SK-N-SH treated with all-trans-retinoic acid at 6 μM for 48 hours (cell line): ENCODE data around the gene SDC4.

Experiments
- ATAC-seq: fragments of 200-7000 bp; cut with Tn5 transposase; 3 replicates; pipeline ENCODE4 v1.9.1; 2020; ENCODE audit warnings: mild to moderate bottlenecking, moderate library complexity
- ARNTL ChIP-seq: fragments of 450-650 bp; formaldehyde crosslinking; IDR thresholded peaks from 2 replicates; pipeline ENCODE4 v1.5.0; 2020; ENCODE audit warnings: low read depth, mild to moderate bottlenecking, moderate library complexity, borderline replicate concordance
- BACH2 ChIP-seq: fragments of 250-450 bp; sonication (Bioruptor Pico); IDR thresholded peaks from 2 replicates; pipeline ENCODE4 v1.9.0; 2021; ENCODE audit warnings: mild to moderate bottlenecking, borderline replicate concordance
- CSDC2 ChIP-seq: fragments of 250-450 bp; sonication (Bioruptor Pico); IDR thresholded peaks from 2 replicates; pipeline ENCODE4 v1.5.0; 2020; ENCODE audit warnings: mild to moderate bottlenecking, moderate library complexity
- ESRRG ChIP-seq: fragments of 250-450 bp; sonication (Bioruptor Pico); IDR thresholded peaks from 2 replicates; pipeline ENCODE4 v1.6.1; 2021; ENCODE audit warnings: mild to moderate bottlenecking
- GLIS3 ChIP-seq: fragments of 250-450 bp; sonication (Bioruptor Pico); IDR thresholded peaks from 2 replicates; pipeline ENCODE4 v1.5.0; 2020; ENCODE audit warnings: mild to moderate bottlenecking, moderate library complexity
- ISL1 ChIP-seq: fragments of 250-450 bp; sonication (Bioruptor Pico); IDR thresholded peaks from 2 replicates; pipeline ENCODE4 v2.1.2; 2022; ENCODE audit warnings: mild to moderate bottlenecking, moderate library complexity
- OSR1 ChIP-seq: fragments of 250-450 bp; sonication (Bioruptor Pico); IDR thresholded peaks from 2 replicates; pipeline ENCODE4 v1.8.0; 2022; ENCODE audit warnings: moderate library complexity, mild to moderate bottlenecking, inconsistent platforms
- PPARA ChIP-seq: fragments of 250-450 bp; sonication (Bioruptor Pico); IDR thresholded peaks from 2 replicates; pipeline ENCODE4 v1.5.0; 2020; ENCODE audit warnings: mild to moderate bottlenecking, borderline replicate concordance
- RARB ChIP-seq: fragments of 250-450 bp; sonication (Bioruptor Pico); IDR thresholded peaks from 2 replicates; pipeline ENCODE4 v1.8.0; 2021; ENCODE audit warnings: mild to moderate bottlenecking, moderate library complexity
- SNAI2 ChIP-seq: fragments of 250-450 bp; sonication (Bioruptor Pico); IDR thresholded peaks from 2 replicates; pipeline ENCODE4 v1.5.0; 2020; ENCODE audit warnings: mild to moderate bottlenecking, moderate library complexity
- TCF4 ChIP-seq: fragments of 250-450 bp; sonication (Bioruptor Pico); IDR thresholded peaks from 2 replicates; pipeline ENCODE4 v1.8.0; 2021; ENCODE audit warnings: mild to moderate bottlenecking, moderate library complexity, borderline replicate concordance
- TOX ChIP-seq: fragments of 250-450 bp; sonication (Bioruptor Pico); IDR thresholded peaks from 2 replicates; pipeline ENCODE4 v1.8.0; 2021; ENCODE audit warnings: mild to moderate bottlenecking, moderate library complexity, borderline replicate concordance
- ZFP3 ChIP-seq: fragments of 250-450 bp; sonication (Bioruptor Pico); IDR thresholded peaks from 2 replicates; pipeline ENCODE4 v1.5.0; 2020; ENCODE audit warnings: mild to moderate bottlenecking, moderate library complexity
- ZFP30 ChIP-seq: fragments of 450-650 bp; formaldehyde crosslinking; IDR thresholded peaks from 2 replicates; pipeline ENCODE4 v1.5.0; 2022; ENCODE audit warnings: mild to moderate bottlenecking, moderate library complexity
- ZNF565 ChIP-seq: fragments of 450-650 bp; formaldehyde crosslinking; conservative IDR thresholded peaks from 2 replicates; pipeline ENCODE4 v1.5.0; 2020; ENCODE audit warnings: low read depth, mild to moderate bottlenecking, moderate library complexity
- ZNF70 ChIP-seq: fragments of 450-650 bp; formaldehyde crosslinking; IDR thresholded peaks from 2 replicates; pipeline ENCODE4 v1.5.0; 2020; ENCODE audit warnings: mild to moderate bottlenecking, moderate library complexity
- ZNF8 ChIP-seq: fragments of 450-650 bp; formaldehyde crosslinking; IDR thresholded peaks from 2 replicates; pipeline ENCODE4 v1.5.0; 2020; ENCODE audit warnings: mild to moderate bottlenecking, moderate library complexity
- TF ChIP-seq, protein P1 (sequence below): fragments of 250-450 bp; sonication (Bioruptor Pico); IDR thresholded peaks from 2 replicates; pipeline ENCODE4 v1.8.0; 2021; ENCODE audit warnings: low read depth, mild to moderate bottlenecking, moderate library complexity, borderline replicate concordance
- TF ChIP-seq, protein P2 (sequence below): fragments of 250-450 bp; sonication (Bioruptor Pico); IDR thresholded peaks from 2 replicates; pipeline ENCODE4 v1.5.1; 2020; ENCODE audit warnings: low read depth, mild to moderate bottlenecking, moderate library complexity
- TF ChIP-seq, protein P3 (sequence below): fragments of 250-450 bp; sonication (Bioruptor Pico); IDR thresholded peaks from 2 replicates; pipeline ENCODE4 v1.5.1; 2021; ENCODE audit warnings: mild to moderate bottlenecking, moderate library complexity
- TF ChIP-seq, protein P4 (sequence below): fragments of 250-450 bp; sonication (Bioruptor Pico); IDR thresholded peaks from 2 replicates; pipeline ENCODE4 v1.8.0; 2020; ENCODE audit warnings: mild to moderate bottlenecking, moderate library complexity, borderline replicate concordance
- TF ChIP-seq, protein P5 (sequence below): fragments of 250-450 bp; sonication (Bioruptor Pico); IDR thresholded peaks from 2 replicates; pipeline ENCODE4 v1.5.0; 2020; ENCODE audit warnings: mild to moderate bottlenecking, moderate library complexity

SDC4 gene

DNA sequence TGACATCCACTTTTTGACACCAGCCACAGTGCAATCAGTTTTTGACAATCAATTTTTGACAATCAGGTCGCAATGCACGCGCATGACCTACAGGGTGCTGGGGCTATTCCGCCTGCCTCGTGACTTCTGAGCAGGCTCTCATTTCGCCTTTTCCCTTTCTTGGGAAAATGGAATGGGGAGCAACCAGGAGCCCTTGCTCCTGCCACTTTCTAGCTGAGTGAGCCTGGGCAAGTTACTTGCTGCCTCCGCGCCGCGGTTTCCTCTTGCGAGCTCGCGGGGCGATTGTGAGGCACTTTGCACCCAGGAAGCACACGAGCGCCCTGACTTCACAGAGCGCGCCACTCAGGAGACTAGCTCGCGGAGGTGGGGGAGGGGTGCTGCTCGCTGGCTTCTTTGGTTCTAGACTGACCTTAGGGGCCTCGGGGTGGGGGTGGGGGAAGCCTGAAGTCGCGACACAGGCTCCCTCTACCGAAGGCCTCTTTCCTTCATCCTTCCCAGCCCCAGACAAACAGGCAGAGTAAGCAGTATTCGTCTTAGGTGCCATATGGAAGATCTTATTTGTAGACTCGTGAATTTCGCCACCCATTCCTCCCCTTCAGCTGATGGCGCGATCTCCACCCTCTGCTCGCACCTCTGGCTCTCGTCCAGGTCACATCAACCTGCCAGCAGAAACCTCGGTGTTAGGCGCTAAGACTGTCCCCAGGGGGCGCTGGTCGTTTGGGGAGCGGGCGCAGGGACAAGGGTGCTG is 25.3 kb upstream of the SDC4 start:
- peak; percentile 87 for ATAC-seq
- TF ChIP-seq ZFP30 (CRISPR knock-in tag) = no peak
- no peak for TF ChIP-seq PPARA (CRISPR knock-in tag)
- TF ChIP-seq, protein P1, sequence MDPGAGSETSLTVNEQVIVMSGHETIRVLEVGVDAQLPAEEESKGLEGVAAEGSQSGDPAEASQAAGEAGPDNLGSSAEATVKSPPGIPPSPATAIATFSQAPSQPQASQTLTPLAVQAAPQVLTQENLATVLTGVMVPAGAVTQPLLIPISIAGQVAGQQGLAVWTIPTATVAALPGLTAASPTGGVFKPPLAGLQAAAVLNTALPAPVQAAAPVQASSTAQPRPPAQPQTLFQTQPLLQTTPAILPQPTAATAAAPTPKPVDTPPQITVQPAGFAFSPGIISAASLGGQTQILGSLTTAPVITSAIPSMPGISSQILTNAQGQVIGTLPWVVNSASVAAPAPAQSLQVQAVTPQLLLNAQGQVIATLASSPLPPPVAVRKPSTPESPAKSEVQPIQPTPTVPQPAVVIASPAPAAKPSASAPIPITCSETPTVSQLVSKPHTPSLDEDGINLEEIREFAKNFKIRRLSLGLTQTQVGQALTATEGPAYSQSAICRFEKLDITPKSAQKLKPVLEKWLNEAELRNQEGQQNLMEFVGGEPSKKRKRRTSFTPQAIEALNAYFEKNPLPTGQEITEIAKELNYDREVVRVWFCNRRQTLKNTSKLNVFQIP (CRISPR knock-in tag) = no peak
- no peak for TF ChIP-seq ZNF565 (CRISPR knock-in tag)
- TF ChIP-seq SNAI2 = no peak
- TF ChIP-seq CSDC2 (CRISPR knock-in tag) = no peak
- no peak for TF ChIP-seq ZFP3
- TF ChIP-seq, protein P2, sequence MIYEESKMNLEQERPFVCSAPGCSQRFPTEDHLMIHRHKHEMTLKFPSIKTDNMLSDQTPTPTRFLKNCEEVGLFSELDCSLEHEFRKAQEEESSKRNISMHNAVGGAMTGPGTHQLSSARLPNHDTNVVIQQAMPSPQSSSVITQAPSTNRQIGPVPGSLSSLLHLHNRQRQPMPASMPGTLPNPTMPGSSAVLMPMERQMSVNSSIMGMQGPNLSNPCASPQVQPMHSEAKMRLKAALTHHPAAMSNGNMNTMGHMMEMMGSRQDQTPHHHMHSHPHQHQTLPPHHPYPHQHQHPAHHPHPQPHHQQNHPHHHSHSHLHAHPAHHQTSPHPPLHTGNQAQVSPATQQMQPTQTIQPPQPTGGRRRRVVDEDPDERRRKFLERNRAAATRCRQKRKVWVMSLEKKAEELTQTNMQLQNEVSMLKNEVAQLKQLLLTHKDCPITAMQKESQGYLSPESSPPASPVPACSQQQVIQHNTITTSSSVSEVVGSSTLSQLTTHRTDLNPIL = no peak
- no peak for TF ChIP-seq OSR1 (CRISPR knock-in tag)
- TF ChIP-seq ISL1 (CRISPR knock-in tag) = no peak
- no peak for TF ChIP-seq RARB (CRISPR knock-in tag)
- no peak for TF ChIP-seq TOX
- no peak for TF ChIP-seq TCF4 (CRISPR knock-in tag)
- TF ChIP-seq, protein P3, sequence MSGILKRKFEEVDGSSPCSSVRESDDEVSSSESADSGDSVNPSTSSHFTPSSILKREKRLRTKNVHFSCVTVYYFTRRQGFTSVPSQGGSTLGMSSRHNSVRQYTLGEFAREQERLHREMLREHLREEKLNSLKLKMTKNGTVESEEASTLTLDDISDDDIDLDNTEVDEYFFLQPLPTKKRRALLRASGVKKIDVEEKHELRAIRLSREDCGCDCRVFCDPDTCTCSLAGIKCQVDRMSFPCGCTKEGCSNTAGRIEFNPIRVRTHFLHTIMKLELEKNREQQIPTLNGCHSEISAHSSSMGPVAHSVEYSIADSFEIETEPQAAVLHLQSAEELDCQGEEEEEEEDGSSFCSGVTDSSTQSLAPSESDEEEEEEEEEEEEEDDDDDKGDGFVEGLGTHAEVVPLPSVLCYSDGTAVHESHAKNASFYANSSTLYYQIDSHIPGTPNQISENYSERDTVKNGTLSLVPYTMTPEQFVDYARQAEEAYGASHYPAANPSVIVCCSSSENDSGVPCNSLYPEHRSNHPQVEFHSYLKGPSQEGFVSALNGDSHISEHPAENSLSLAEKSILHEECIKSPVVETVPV (CRISPR knock-in tag) = no peak

DNA sequence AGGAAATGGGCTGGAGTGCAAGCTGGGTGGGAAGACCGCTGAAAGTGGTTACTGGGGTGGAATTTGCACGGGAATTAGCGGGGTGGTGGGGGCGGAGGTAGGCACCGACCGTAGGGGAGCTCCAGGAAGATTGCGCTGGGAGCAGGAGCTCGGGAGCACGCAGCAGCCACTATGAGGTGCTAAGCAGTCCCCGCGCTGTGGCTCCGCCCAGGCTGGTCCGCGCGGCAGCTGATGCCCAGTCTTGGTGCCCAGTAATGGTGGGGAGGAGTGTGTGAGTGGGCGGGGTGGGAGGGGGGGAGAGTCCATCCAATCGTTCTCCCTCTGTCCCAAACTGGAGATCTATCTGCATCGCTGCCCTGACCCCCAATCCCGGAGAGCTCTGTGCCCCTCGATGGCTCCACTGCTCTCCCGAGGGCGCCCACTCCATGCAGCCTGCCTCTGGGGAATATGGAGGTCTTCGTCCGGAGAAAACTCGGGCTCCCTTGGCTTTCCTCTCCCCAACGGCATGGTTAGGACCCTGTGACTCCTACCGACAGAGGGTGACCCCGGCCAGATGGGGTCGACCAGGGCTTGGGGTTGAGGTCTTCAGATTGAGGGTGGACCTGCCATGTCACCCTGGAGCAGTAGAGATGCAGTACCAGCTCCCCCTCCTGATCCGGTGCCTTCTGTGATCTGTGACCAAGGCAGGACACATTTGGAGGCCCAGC is 24.6 kb upstream of the SDC4 start:
- TF ChIP-seq ZNF565 (CRISPR knock-in tag) = no peak
- TF ChIP-seq ESRRG (CRISPR knock-in tag) = no peak
- no peak for TF ChIP-seq BACH2 (CRISPR knock-in tag)
- TF ChIP-seq, protein P2 = no peak
- TF ChIP-seq, protein P4, sequence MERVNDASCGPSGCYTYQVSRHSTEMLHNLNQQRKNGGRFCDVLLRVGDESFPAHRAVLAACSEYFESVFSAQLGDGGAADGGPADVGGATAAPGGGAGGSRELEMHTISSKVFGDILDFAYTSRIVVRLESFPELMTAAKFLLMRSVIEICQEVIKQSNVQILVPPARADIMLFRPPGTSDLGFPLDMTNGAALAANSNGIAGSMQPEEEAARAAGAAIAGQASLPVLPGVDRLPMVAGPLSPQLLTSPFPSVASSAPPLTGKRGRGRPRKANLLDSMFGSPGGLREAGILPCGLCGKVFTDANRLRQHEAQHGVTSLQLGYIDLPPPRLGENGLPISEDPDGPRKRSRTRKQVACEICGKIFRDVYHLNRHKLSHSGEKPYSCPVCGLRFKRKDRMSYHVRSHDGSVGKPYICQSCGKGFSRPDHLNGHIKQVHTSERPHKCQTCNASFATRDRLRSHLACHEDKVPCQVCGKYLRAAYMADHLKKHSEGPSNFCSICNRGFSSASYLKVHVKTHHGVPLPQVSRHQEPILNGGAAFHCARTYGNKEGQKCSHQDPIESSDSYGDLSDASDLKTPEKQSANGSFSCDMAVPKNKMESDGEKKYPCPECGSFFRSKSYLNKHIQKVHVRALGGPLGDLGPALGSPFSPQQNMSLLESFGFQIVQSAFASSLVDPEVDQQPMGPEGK (CRISPR knock-in tag) = no peak
- no peak for TF ChIP-seq ZFP30 (CRISPR knock-in tag)
- TF ChIP-seq, protein P5, sequence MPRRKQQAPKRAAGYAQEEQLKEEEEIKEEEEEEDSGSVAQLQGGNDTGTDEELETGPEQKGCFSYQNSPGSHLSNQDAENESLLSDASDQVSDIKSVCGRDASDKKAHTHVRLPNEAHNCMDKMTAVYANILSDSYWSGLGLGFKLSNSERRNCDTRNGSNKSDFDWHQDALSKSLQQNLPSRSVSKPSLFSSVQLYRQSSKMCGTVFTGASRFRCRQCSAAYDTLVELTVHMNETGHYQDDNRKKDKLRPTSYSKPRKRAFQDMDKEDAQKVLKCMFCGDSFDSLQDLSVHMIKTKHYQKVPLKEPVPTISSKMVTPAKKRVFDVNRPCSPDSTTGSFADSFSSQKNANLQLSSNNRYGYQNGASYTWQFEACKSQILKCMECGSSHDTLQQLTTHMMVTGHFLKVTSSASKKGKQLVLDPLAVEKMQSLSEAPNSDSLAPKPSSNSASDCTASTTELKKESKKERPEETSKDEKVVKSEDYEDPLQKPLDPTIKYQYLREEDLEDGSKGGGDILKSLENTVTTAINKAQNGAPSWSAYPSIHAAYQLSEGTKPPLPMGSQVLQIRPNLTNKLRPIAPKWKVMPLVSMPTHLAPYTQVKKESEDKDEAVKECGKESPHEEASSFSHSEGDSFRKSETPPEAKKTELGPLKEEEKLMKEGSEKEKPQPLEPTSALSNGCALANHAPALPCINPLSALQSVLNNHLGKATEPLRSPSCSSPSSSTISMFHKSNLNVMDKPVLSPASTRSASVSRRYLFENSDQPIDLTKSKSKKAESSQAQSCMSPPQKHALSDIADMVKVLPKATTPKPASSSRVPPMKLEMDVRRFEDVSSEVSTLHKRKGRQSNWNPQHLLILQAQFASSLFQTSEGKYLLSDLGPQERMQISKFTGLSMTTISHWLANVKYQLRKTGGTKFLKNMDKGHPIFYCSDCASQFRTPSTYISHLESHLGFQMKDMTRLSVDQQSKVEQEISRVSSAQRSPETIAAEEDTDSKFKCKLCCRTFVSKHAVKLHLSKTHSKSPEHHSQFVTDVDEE (CRISPR knock-in tag) = no peak
- no peak for TF ChIP-seq TOX
- TF ChIP-seq, protein P1 (CRISPR knock-in tag) = no peak
- TF ChIP-seq PPARA (CRISPR knock-in tag) = no peak
- TF ChIP-seq, protein P3 (CRISPR knock-in tag) = no peak
- TF ChIP-seq CSDC2 (CRISPR knock-in tag) = no peak
- TF ChIP-seq ZNF8 (CRISPR knock-in tag) = no peak
- no peak for TF ChIP-seq SNAI2
- TF ChIP-seq OSR1 (CRISPR knock-in tag) = no peak
- no peak for TF ChIP-seq ISL1 (CRISPR knock-in tag)
- TF ChIP-seq GLIS3 (CRISPR knock-in tag) = no peak
- TF ChIP-seq ARNTL (CRISPR knock-in tag) = no peak
- no peak for TF ChIP-seq ZNF70 (CRISPR knock-in tag)
- no peak; the same call in 2 of the 3 replicates for ATAC-seq
